Liver (tissue), 3 donors: ENCODE measurements around the gene DROSHA.

Source experiments
- ATF3 ChIP-seq: IDR thresholded peaks from 2 replicates; pipeline ENCODE4 v1.6.1; 2016; ENCODE audit warnings: antibody characterized with exemption
- FOXA1 ChIP-seq: IDR thresholded peaks from 2 replicates; pipeline ENCODE4 v1.6.1; 2016; ENCODE audit warnings: antibody characterized with exemption
- HNF4A ChIP-seq, 2 donors: conservative IDR thresholded peaks; 2 replicates each; pipeline ENCODE4 v1.6.1; 2016; ENCODE audit warnings: antibody characterized with exemption in 2 of 2, mild to moderate bottlenecking in 2 of 2
- JUND ChIP-seq, 2 donors: IDR thresholded peaks; 2 replicates each; pipeline ENCODE4 v1.6.1; 2016; ENCODE audit warnings: antibody characterized with exemption in 2 of 2
- NR2F2 ChIP-seq: IDR thresholded peaks from 2 replicates; pipeline ENCODE4 v1.6.1; 2016; ENCODE audit warnings: antibody characterized with exemption
- REST ChIP-seq: IDR thresholded peaks from 2 replicates; pipeline ENCODE4 v1.6.1; 2016; ENCODE audit warnings: antibody characterized with exemption, mild to moderate bottlenecking
- TAF1 ChIP-seq: conservative IDR thresholded peaks from 2 replicates; pipeline ENCODE4 v1.6.1; 2016; ENCODE audit warnings: antibody characterized with exemption, mild to moderate bottlenecking
- TF ChIP-seq, protein P1 (sequence below): fragments of 150-350 bp; IDR thresholded peaks from 2 replicates; pipeline ENCODE4 v1.5.1; 2017; ENCODE audit warnings: improper control_type of control experiment, low read depth, low read length; ENCODE audit not compliant: missing input control
- donor health status: healthy.
- donor health status: healthy.

- TF ChIP-seq, protein P1, sequence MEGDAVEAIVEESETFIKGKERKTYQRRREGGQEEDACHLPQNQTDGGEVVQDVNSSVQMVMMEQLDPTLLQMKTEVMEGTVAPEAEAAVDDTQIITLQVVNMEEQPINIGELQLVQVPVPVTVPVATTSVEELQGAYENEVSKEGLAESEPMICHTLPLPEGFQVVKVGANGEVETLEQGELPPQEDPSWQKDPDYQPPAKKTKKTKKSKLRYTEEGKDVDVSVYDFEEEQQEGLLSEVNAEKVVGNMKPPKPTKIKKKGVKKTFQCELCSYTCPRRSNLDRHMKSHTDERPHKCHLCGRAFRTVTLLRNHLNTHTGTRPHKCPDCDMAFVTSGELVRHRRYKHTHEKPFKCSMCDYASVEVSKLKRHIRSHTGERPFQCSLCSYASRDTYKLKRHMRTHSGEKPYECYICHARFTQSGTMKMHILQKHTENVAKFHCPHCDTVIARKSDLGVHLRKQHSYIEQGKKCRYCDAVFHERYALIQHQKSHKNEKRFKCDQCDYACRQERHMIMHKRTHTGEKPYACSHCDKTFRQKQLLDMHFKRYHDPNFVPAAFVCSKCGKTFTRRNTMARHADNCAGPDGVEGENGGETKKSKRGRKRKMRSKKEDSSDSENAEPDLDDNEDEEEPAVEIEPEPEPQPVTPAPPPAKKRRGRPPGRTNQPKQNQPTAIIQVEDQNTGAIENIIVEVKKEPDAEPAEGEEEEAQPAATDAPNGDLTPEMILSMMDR: no peak
- no peak for TF ChIP-seq NR2F2
- no peak for TF ChIP-seq JUND (IDR thresholded peaks at IDR 0.05)
- no peak for TF ChIP-seq ATF3
- no peak for TF ChIP-seq REST
- no peak for TF ChIP-seq FOXA1
- no peak for TF ChIP-seq TAF1
- TF ChIP-seq HNF4A (conservative IDR thresholded peaks at IDR 0.05): no peak
Measured at GRCh38 chr5:31407921-31408693, 123.8 kb downstream of the DROSHA start.
